Fibroblast of pulmonary artery (primary cell): Measurements from ENCODE around the gene PNLDC1.

ENCODE experiments used
- DNase-seq: peaks from one replicate; pipeline ENCODE4 v3.0.0-alpha.2; 2010; ENCODE audit warnings: low read depth
- H3K4me3 ChIP-seq: replicated peaks from 2 replicates; pipeline ENCODE4 v1.5.1; 2011; ENCODE audit warnings: low read depth, mild to moderate bottlenecking, control low read depth, low read length, moderate library complexity
- TF ChIP-seq, protein P1 (sequence below): IDR thresholded peaks from 2 replicates; pipeline ENCODE4 v1.5.1; 2011; ENCODE audit warnings: mild to moderate bottlenecking, control low read depth, low read length, inconsistent platforms; ENCODE audit errors: missing control alignments

PNLDC1 gene

DNA sequence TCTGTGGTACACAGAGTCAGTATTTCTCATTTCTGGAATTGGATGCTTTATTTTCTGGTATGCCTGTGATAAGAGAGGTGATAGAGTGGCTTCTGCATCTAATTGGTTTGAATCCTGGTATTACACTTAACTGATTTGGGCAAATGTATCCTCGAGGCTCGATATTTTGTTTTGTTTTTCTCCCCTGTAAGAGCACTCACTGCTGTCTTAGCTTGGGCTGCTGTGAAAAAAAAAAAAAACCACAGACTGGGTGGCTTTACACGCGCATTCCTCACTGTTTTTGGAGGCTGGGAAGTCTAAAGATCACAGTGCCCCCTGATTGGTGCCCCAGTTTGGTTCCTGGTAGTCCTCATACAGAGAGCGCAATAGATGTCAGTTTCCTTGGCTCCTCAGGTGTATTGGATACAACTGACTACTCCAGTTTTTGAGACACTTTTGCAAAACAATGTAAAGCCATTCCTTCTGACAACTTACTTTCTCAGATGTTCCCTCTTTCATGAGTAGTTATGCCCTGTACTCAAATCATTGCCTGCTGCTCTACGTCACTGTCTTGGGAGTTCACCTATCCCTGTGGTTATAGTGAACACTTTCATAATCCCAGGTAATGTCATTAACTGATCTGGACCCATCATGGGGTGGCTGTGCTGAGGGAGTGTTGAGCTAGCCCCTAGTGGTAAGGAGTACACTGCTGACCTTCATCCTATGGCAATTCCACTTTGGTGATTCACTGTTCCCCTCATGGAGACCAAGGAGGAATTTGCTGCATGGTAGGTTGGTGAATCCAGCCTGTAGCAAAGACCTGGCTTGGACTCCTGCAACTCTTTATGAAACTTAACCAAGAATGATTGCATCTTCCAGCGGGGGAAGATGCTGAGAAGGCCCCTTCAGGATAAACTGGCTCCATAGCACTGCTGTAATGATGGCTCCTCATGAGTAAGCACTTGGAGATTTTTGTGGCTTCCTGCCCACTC is 41.8 kb upstream of the PNLDC1 start:
- no peak overlapping the region for H3K4me3 ChIP-seq
- peak; percentile 41 for DNase-seq
- TF ChIP-seq, protein P1, sequence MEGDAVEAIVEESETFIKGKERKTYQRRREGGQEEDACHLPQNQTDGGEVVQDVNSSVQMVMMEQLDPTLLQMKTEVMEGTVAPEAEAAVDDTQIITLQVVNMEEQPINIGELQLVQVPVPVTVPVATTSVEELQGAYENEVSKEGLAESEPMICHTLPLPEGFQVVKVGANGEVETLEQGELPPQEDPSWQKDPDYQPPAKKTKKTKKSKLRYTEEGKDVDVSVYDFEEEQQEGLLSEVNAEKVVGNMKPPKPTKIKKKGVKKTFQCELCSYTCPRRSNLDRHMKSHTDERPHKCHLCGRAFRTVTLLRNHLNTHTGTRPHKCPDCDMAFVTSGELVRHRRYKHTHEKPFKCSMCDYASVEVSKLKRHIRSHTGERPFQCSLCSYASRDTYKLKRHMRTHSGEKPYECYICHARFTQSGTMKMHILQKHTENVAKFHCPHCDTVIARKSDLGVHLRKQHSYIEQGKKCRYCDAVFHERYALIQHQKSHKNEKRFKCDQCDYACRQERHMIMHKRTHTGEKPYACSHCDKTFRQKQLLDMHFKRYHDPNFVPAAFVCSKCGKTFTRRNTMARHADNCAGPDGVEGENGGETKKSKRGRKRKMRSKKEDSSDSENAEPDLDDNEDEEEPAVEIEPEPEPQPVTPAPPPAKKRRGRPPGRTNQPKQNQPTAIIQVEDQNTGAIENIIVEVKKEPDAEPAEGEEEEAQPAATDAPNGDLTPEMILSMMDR, result peak; percentile 4

DNA sequence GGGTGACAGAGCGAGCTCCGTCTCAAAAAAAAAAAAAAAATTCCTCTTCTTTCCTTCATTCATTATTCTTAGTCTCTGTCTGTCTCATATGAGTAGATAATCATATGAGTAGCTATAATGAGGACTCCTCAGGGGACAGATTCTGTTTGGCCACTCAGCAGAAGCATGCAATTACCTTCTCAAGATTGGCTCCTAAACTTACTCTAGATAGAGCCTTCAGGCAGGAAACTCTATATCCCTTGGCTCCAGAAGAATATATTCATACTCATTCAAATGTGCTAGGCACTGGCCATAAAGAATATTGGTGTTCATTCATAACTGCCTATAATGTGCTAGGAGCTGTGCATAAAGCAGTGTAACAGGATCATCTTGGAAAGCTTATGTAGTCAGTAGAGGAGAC is 40.4 kb upstream of the PNLDC1 start:
- TF ChIP-seq, protein P1, result no peak
- no peak overlapping the region for H3K4me3 ChIP-seq

GRCh38 chr6:159760602-159761057 is 39.4 kb upstream of the PNLDC1 start:
- peak; percentile 80 for DNase-seq
- TF ChIP-seq, protein P1, result no peak
- H3K4me3 ChIP-seq, result peak overlapping the region; percentile 77

More for the DNA sequence above, 40.4 kb upstream of the PNLDC1 start:
- DNase-seq, result no peak

DNA sequence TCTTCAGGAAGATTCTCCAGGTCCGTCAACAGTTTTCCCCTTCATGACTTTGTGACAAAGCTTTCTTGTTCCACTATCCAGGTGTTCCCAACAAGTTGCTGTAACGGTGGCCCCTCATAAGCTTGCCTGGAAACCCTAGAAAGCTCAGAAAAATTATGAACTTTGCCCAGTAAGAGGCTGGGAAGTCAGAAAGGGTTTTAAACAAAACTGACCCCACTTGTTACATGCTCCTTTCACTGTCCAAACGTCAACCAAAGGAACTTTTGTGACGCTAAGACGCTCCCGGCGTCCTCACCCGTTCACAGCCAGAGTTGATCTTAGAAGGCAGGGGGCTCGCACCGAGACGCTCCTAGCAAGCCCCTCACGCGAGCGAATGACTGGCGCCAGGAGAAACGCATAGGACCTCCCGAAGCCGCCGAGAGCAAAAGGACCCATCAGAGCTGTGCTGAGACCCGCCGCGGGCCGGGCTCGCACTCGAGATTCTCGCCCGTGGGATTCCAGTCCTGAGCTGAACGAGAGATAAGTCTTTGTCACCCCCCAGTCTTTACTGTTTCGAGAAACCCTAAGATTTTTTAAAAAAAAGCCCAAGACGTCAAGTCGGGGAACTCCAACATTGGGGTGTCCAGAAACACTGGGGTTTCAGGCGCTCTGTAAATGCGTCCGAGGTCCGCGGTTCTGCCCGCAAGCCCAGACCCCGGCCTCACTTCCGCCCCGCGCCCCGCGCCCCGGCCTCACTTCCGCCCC is 38.8 kb upstream of the PNLDC1 start:
- TF ChIP-seq, protein P1, result no peak
- peak; percentile 26 for DNase-seq
- H3K4me3 ChIP-seq, result peak overlapping the region; percentile 77

DNA sequence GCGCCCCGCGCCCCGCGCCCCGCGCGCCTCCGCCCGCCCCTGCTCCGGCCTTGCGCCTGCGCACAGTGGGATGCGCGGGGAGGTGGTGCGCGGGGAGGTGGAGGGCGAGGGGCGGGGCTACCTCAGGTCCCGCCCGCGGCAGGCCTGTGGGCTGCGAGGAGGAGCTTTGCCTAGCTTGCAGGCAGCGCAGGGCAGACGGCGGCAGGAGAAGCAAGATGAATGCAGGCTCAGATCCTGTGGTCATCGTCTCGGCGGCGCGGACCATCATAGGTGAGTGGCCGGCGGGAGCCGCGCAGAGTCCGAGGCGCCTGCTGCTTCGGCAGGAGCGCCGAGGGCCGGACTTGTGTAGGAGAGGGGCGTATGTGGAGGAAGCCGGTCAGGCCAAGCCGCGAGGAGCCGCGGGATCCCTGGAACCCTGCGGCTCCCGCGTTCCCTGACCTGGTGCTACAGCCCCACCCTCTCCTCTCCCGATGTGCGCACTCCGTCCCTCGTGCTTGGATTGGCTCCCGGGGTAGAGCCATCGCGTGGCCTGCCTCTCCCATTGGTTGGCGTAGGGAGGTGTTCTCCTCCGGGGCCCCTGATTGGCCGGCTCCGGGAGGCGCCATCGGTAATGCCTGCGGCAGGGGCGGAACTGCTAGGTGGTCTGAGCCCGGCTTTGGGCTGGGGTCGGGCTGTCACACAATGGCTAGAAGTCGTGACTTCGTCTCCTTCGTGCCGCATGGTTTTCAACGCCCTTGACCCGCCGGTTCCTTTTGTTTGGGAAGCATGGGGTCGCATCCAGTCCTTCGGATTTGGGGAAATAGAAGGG is 38.0 kb upstream of the PNLDC1 start, which contains the start of gene ACAT2:
ACAT2 (plus strand) TSS at position 173 of the 808 bp plus-strand sequence; CDS start at position 216, 43 bp downstream.
- DNase-seq, result peak; percentile 94
- TF ChIP-seq, protein P1, result no peak
- peak within 1 kb of the TSS; percentile 77 for H3K4me3 ChIP-seq

DNA sequence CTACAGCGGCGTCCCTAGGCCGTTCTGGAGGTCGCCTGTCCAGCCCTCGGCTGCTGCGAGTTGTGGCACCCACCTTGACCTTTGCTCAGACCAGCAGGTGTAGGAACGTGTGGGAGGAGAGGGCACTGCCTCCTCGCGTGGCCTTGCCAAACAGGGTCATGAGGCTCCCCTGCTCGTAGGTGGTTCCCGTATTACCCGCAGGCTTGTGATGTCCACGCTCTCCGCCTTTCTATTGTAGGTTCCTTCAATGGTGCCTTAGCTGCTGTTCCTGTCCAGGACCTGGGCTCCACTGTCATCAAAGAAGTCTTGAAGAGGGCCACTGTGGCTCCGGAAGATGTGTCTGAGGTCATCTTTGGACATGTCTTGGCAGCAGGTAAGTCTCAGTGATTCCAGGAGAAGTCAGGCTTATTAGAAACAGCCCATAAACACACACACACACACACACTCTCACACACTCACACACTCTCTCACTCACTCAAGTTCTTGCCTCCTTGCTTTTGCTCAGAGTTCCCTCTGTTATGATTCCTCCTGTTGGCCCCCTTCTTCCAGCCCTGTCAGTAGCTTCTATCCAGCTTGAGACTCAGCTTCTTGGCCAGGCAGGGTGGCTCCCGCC is 37.3 kb upstream of the PNLDC1 start:
- TF ChIP-seq, protein P1, result no peak
- peak overlapping the region; percentile 77 for H3K4me3 ChIP-seq
- no peak for DNase-seq
